Bronchial epithelial cell (primary cell): ENCODE results near the gene ABCA7. TPM values are rescaled to one million over a fixed set of nuclear protein-coding genes. Genes with fewer than 3 reads are reported as not detected.

Experiments used
- DNase-seq: peaks from one replicate; pipeline ENCODE4 v3.0.0-alpha.2; 2010; ENCODE audit warnings: low read depth
- FAIRE-seq: peaks from 2 replicates; lab custom pipeline; 2011; peaks lifted over from hg19 to GRCh38; lab: Jason Lieb, UNC
- H3K27me3 ChIP-seq: 2 replicates; pipeline ENCODE4 v1.5.1; 2011; ENCODE audit warnings: low read length; ENCODE audit not compliant: control insufficient read depth, insufficient read depth
- H3K36me3 ChIP-seq: 2 replicates; pipeline ENCODE4 v1.5.1; 2011; ENCODE audit warnings: low read length; ENCODE audit not compliant: control insufficient read depth, insufficient read depth
- H3K4me3 ChIP-seq: 2 replicates; pipeline ENCODE4 v1.5.1; 2011; ENCODE audit warnings: mild to moderate bottlenecking, low read depth, low read length, control low read depth
- total RNA-seq: library from RNA; depleted of rRNA; stranded (reverse); fragments of >200 nt; gene quantifications from 2 replicates; pipeline ENCODE4 v1.2.1, GENCODE V29; 2014
- TF ChIP-seq, protein P1 (sequence below): IDR thresholded peaks from 2 replicates; pipeline ENCODE4 v1.5.1; 2011; ENCODE audit warnings: mild to moderate bottlenecking, moderate library complexity, low read length, control low read depth, inconsistent platforms; ENCODE audit not compliant: insufficient read depth, severe bottlenecking

The ABCA7 gene
- total RNA-seq, 1 donor from 2014 or later: 6.8 TPM

DNA sequence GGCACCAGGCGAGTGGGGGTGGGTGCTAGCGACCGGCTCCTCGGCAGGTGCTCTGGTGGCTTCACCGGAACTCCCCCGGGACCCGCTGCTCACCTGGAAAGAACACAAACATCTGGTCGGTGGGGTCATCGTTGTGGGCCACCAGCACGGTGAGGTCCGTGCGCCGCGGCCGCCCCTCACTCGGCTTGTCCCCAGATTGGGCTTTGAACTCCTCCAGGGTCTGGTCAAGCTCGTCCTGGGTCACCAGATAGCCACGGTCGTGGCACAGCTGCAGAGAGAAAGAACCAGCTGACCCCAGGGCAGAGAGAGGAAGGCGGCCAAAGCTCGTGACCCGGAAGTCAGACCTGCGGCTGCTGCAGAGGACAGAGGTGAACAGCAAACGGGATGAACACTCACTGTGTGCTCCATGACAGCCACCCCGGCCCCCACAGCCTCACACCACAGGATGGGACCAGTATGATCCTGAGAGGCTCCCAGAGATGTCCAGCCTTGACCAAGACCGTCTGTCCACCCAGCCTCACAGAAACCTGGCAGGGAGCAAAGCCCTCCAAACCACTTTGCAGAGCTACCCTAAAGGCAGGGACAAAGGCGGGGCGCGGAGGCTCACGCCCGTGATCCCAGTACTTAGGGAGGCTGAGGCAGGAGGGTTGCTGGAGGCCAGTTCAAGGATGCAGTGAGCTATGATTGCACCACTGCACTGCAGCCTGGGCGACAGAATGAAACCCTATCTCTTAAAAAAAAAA, 54.1 kb downstream of the ABCA7 start:
- H3K36me3 ChIP-seq: peaks cover 12% of the 10 kb centered on the region
- peak overlapping the region; percentile 98 for H3K4me3 ChIP-seq
- FAIRE-seq (no peak), DNase-seq (no peak)
- TF ChIP-seq, protein P1, sequence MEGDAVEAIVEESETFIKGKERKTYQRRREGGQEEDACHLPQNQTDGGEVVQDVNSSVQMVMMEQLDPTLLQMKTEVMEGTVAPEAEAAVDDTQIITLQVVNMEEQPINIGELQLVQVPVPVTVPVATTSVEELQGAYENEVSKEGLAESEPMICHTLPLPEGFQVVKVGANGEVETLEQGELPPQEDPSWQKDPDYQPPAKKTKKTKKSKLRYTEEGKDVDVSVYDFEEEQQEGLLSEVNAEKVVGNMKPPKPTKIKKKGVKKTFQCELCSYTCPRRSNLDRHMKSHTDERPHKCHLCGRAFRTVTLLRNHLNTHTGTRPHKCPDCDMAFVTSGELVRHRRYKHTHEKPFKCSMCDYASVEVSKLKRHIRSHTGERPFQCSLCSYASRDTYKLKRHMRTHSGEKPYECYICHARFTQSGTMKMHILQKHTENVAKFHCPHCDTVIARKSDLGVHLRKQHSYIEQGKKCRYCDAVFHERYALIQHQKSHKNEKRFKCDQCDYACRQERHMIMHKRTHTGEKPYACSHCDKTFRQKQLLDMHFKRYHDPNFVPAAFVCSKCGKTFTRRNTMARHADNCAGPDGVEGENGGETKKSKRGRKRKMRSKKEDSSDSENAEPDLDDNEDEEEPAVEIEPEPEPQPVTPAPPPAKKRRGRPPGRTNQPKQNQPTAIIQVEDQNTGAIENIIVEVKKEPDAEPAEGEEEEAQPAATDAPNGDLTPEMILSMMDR: no peak
- no peaks in the 10 kb centered on the region for H3K27me3 ChIP-seq

DNA sequence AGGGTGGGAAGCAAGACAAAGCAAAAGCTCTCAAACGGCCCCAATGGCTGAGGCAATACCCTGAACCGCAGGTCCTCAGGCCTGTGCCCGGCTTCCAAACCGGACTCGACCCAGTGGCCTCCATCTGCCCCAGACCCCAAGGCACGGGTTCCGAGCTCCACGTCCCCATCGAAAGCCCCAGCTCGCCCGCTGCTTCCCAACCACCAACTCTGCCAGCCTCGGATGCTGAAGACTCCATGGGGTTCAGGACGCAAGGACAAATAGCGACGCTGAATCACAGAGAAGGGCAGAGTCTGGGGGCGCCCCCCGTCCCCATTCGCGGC, 54.7 kb downstream of the ABCA7 start:
- TF ChIP-seq, protein P1: no peak
- FAIRE-seq (no peak), DNase-seq (no peak)
- Histone ChIP-seq H3K36me3 (peaks cover 12% of the 10 kb centered on the region), H3K4me3 (peak overlapping the region; percentile 98), H3K27me3 (no peaks in the 10 kb centered on the region)

DNA sequence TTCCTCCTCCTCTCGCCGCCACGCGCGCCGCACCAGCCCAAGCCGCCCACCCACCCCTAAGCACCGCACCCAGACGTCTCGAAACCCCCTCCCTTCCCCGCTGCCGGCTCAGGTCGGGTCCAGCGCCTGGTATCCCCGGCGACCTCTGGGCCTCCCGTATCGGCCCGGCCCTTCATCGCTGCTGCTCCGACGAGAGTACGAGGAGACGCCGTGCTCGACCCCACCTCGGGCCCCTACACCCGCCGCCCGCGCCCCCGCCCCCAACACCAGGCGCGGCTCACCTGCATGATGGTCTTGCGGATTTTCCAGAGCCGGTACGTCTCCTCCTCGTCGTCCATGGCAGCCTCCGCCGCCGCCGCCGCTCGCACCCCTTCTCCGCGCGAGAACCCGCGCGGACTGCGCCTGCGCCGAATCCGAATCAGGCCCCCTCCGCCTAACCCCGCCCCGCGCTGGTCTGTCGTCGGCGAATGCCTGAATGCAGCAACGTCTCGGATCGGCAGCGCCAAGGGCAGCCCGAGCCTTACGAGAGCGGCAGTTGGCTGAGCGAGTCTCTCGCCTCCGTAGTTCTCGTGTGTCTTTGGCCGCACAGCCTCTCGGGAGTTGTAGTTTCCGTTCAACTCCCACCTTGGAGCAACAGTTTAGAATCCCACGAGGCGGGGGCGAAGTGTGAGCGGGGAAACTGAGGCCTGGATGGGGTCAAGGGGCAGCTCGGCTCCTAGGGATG, 55.2 kb downstream of the ABCA7 start, which contains the start of gene POLR2E:
TSS of gene POLR2E (minus strand) at position 398 of the 724 bp plus-strand sequence. CDS start at position 338, 60 bp downstream.
- FAIRE-seq (peak; percentile 92), DNase-seq (peak; percentile 90)

DNA sequence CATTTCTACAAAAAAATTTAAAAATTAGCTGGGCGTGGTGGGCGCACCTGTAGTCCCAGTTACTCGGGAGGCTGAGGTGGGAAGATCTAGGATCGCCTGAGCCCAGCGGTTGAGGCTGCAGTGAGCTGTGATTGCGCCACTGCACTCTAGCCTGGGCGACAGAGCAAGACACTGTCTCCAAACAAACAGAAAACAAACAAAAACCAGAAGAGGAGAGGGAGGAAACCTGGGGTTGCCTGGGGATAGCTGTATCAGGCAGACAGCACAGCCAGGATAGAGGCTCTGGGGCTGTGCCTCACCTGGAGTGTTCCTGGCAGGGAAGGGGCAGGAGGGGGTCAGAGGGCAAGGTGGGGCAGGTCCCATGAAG, 57.9 kb downstream of the ABCA7 start:
- DNase-seq: no peak
- TF ChIP-seq, protein P1: no peak
- H3K27me3 ChIP-seq: no peaks in the 10 kb centered on the region
- no peak for FAIRE-seq
- no peak overlapping the region for H3K4me3 ChIP-seq
- H3K36me3 ChIP-seq: peaks cover 9% of the 10 kb centered on the region

More for the DNA sequence above, 55.2 kb downstream of the ABCA7 start, which contains the start of gene POLR2E:
- TF ChIP-seq, protein P1: no peak
- H3K27me3 ChIP-seq: no peaks in the 10 kb centered on the region
- peak within 1 kb of the TSS; percentile 98 for H3K4me3 ChIP-seq
- peaks cover 12% of the 10 kb centered on the region for H3K36me3 ChIP-seq

DNA sequence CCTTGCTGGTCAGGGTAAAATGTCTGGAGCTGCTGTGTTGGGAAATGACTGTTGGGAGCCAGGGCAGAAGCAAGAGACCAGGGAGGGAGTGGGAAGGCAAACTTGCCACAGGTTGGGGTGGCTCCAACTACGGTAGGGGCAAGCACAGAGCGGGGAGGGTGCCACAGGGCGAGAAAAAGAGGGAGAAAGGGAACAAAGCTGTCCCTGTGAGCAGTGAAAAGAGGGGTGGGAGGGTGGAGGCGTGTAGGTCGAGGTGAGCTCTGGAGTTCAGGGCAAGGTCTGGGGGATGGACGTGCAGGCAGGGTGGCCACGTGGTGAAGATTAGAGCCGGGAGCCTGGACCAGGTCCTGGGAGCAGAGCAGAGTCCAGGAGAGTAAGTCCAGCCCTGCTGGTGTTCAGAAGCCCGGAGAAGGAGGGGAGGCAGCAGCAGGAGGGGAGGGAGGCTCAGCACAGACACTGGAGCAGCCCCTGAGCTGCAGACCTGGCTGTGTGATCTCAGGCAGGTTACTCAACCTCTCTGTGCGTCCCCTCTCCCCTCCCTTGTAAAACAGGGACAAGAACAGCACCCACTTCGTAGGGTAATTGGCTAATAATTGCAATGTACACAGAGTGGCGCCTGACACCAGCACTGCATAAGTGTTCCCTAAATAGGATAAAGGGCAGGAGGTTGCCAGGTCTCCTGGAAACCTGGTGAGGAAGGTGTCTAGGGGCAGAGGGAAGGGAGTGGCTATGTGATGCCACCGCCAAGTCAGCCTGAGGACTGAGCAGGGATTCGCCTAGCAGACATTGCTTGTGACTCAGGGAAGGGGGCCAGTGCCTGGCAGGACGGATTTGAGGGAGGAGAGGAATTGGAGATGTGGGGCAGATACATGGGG, 58.5 kb downstream of the ABCA7 start:
- FAIRE-seq (no peak), DNase-seq (peak; percentile 72)
- no peaks in the 10 kb centered on the region for H3K27me3 ChIP-seq
- H3K36me3 ChIP-seq: peaks cover 4% of the 10 kb centered on the region
- TF ChIP-seq, protein P1: no peak
- no peak overlapping the region for H3K4me3 ChIP-seq
